Measurements from ENCODE around the gene TMEM35B.
"Not testable (repeated sequence)": the region's sequence is repeated elsewhere in the genome, so short reads cannot be mapped to it uniquely, and the experiment has no call there.

TMEM35B gene

GRCh38 chr1:34984793-34985608, at the start of gene TMEM35B:
Gene TMEM35B (minus strand): TSS chr1:34985347. CDS start chr1:34985305, 42 bp downstream.
- DNase-seq (ENCODE audit: low spot score) = peak; percentile 76

GRCh38 chr1:35033346-35033745, 48.2 kb upstream of the TMEM35B start:
- no peak for DNase-seq (ENCODE audit: low spot score)

- DNase-seq (ENCODE audit: low spot score) = no peak
Measured at GRCh38 chr1:35032384-35032739, 47.2 kb upstream of the TMEM35B start.

GRCh38 chr1:35030756-35031446, 45.8 kb upstream of the TMEM35B start:
- DNase-seq (ENCODE audit: low spot score) = peak; percentile 49

- no peak for DNase-seq (ENCODE audit: low spot score)
Measured at GRCh38 chr1:35030338-35030737, 45.2 kb upstream of the TMEM35B start.

- no peak for DNase-seq (ENCODE audit: low spot score)
Measured at GRCh38 chr1:35029761-35030160, 44.6 kb upstream of the TMEM35B start.

- no peak for DNase-seq (ENCODE audit: low spot score)
Measured at GRCh38 chr1:35016406-35016805, 31.3 kb upstream of the TMEM35B start.

- DNase-seq (ENCODE audit: low spot score) = no peak
Measured at GRCh38 chr1:35014486-35014885, 29.3 kb upstream of the TMEM35B start.

- DNase-seq (ENCODE audit: low spot score) = no peak
Measured at GRCh38 chr1:35005711-35006110, 20.6 kb upstream of the TMEM35B start.

GRCh38 chr1:35001743-35002142, 16.6 kb upstream of the TMEM35B start:
- no peak for DNase-seq (ENCODE audit: low spot score)

GRCh38 chr1:34994878-34995277, 9.7 kb upstream of the TMEM35B start:
- DNase-seq (ENCODE audit: low spot score) = no peak

- no peak for DNase-seq (ENCODE audit: low spot score)
Measured at GRCh38 chr1:34988581-34988980, 3.4 kb upstream of the TMEM35B start.

GRCh38 chr1:34988147-34988546, 3.0 kb upstream of the TMEM35B start:
- no peak for DNase-seq (ENCODE audit: low spot score)

GRCh38 chr1:34987018-34987417, 1.9 kb upstream of the TMEM35B start:
- DNase-seq (ENCODE audit: low spot score) = no peak

GRCh38 chr1:34985609-34985904, 410 bp upstream of the TMEM35B start:
- not testable (repeated sequence) for DNase-seq (ENCODE audit: low spot score)

- no peak for DNase-seq (ENCODE audit: low spot score)
Measured at GRCh38 chr1:34984435-34984792, 733 bp downstream of the TMEM35B start.

GRCh38 chr1:34983700-34984355, 1.3 kb downstream of the TMEM35B start:
- no peak for DNase-seq (ENCODE audit: low spot score)

- no peak for DNase-seq (ENCODE audit: low spot score)
Measured at GRCh38 chr1:34982820-34983376, 2.2 kb downstream of the TMEM35B start.

GRCh38 chr1:34980715-34981114, 4.4 kb downstream of the TMEM35B start:
- DNase-seq (ENCODE audit: low spot score) = no peak

- DNase-seq (ENCODE audit: low spot score) = no peak
Measured at GRCh38 chr1:34978921-34979320, 6.2 kb downstream of the TMEM35B start.

- no peak for DNase-seq (ENCODE audit: low spot score)
Measured at GRCh38 chr1:34977858-34978257, 7.3 kb downstream of the TMEM35B start.

- DNase-seq (ENCODE audit: low spot score) = no peak
Measured at GRCh38 chr1:34977210-34977471, 8.0 kb downstream of the TMEM35B start.
